NCI-H2171 (cell line): ENCODE results near the gene MPLKIP.
"Not testable (repeated sequence)": the region's sequence is repeated elsewhere in the genome, so short reads cannot be mapped to it uniquely, and the experiment has no call there.

Experiments used
- DNase-seq: peaks from one replicate; lab custom pipeline; 2025; lab: John Stamatoyannopoulos, UW

The MPLKIP gene

GRCh38 chr7:40134428-40135316 is at the start of gene MPLKIP, which contains the start of gene SUGCT:
TSS of gene MPLKIP (minus strand) at chr7:40134622. CDS start at chr7:40134567, 55 bp downstream.
TSS of gene SUGCT (plus strand) at chr7:40135005.
- peak; percentile 79 for DNase-seq

GRCh38 chr7:40182452-40182851 is 48.0 kb upstream of the MPLKIP start:
- DNase-seq: no peak

- no peak for DNase-seq
Observed at GRCh38 chr7:40177071-40177470, 42.6 kb upstream of the MPLKIP start.

- no peak for DNase-seq
Observed at GRCh38 chr7:40175725-40176510, 41.5 kb upstream of the MPLKIP start.

GRCh38 chr7:40175256-40175655 is 40.8 kb upstream of the MPLKIP start:
- DNase-seq: not testable (repeated sequence)

GRCh38 chr7:40173121-40173520 is 38.7 kb upstream of the MPLKIP start:
- not testable (repeated sequence) for DNase-seq

- not testable (repeated sequence) for DNase-seq
Observed at GRCh38 chr7:40168266-40168665, 33.8 kb upstream of the MPLKIP start.

- DNase-seq: no peak
Observed at GRCh38 chr7:40167291-40167690, 32.9 kb upstream of the MPLKIP start.

GRCh38 chr7:40165216-40165615 is 30.8 kb upstream of the MPLKIP start:
- DNase-seq: no peak

GRCh38 chr7:40162516-40162915 is 28.1 kb upstream of the MPLKIP start:
- no peak for DNase-seq

GRCh38 chr7:40156988-40157387 is 22.6 kb upstream of the MPLKIP start:
- DNase-seq: no peak

- DNase-seq: no peak
Observed at GRCh38 chr7:40151504-40151903, 17.1 kb upstream of the MPLKIP start.

- DNase-seq: no peak
Observed at GRCh38 chr7:40148671-40149070, 14.2 kb upstream of the MPLKIP start.

- DNase-seq: not testable (repeated sequence)
Observed at GRCh38 chr7:40148247-40148580, 13.8 kb upstream of the MPLKIP start.

GRCh38 chr7:40147371-40148246 is 13.2 kb upstream of the MPLKIP start:
- no peak for DNase-seq

GRCh38 chr7:40145596-40146130 is 11.2 kb upstream of the MPLKIP start:
- not testable (repeated sequence) for DNase-seq

GRCh38 chr7:40141916-40142315 is 7.5 kb upstream of the MPLKIP start:
- DNase-seq: not testable (repeated sequence)

GRCh38 chr7:40139891-40140290 is 5.5 kb upstream of the MPLKIP start:
- DNase-seq: not testable (repeated sequence)

GRCh38 chr7:40138973-40139372 is 4.6 kb upstream of the MPLKIP start:
- DNase-seq: no peak

GRCh38 chr7:40137563-40137962 is 3.1 kb upstream of the MPLKIP start:
- no peak for DNase-seq

GRCh38 chr7:40135317-40135610 is 842 bp upstream of the MPLKIP start:
- no peak for DNase-seq
